ENCODE measurements around the gene PXMP4.

DNA sequence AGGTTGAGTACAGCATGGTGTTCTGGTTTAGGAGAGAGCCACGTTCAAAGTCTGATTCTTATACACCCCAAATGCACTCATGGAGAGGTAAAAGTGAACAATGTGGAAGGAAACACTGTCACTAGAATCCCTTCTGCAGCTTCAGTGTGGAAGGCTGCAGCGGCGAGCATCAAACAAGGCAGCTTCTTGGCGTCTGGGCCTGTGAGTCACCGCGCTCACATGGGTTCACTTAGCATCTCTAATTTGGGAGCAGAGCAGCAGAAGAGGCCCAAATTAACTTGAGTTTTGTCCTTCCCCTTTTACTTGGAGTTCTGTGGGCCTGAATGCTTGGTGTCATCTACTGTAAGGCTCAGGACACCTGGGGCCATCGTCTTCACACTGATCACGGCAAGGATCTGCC, 23.0 kb downstream of the PXMP4 start:
- TF ChIP-seq EZH2 (IDR thresholded peaks at IDR 0.05; ENCODE audit: low read length): no peak
- TF ChIP-seq, protein P1, sequence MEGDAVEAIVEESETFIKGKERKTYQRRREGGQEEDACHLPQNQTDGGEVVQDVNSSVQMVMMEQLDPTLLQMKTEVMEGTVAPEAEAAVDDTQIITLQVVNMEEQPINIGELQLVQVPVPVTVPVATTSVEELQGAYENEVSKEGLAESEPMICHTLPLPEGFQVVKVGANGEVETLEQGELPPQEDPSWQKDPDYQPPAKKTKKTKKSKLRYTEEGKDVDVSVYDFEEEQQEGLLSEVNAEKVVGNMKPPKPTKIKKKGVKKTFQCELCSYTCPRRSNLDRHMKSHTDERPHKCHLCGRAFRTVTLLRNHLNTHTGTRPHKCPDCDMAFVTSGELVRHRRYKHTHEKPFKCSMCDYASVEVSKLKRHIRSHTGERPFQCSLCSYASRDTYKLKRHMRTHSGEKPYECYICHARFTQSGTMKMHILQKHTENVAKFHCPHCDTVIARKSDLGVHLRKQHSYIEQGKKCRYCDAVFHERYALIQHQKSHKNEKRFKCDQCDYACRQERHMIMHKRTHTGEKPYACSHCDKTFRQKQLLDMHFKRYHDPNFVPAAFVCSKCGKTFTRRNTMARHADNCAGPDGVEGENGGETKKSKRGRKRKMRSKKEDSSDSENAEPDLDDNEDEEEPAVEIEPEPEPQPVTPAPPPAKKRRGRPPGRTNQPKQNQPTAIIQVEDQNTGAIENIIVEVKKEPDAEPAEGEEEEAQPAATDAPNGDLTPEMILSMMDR (optimal IDR thresholded peaks at IDR 0.05 in 1 of 3, IDR thresholded peaks at IDR 0.05 in 1 of 3, conservative IDR thresholded peaks at IDR 0.05 in 1 of 3; ENCODE audit: extremely low read depth in 1 of 3, insufficient read depth in 2 of 3, low read length in 3 of 3): no peak
